GM12878 (cell line): ENCODE measurements around the gene FANCC. TPM values are rescaled to one million over a fixed set of nuclear protein-coding genes. Genes with fewer than 3 reads are reported as not detected.

Experiments
- ATAC-seq: fragments of 200-7000 bp; cut with Tn5 transposase; 3 replicates; pipeline ENCODE4 v1.9.1; 2020; ENCODE audit warnings: mild to moderate bottlenecking, moderate library complexity
- BruUV-seq: library from RNA; stranded (reverse); fragments of 400-500 nt; replicated peaks from 2 replicates; lab custom pipeline; 2021; lab: Mats Ljungman, UMichigan
- CTCF ChIA-PET: fragments of 300-600 bp; sonication (Branson Sonifier 250); formaldehyde crosslinking; extraction: SDS; loops from one replicate; lab custom pipeline; 2021; ENCODE audit warnings: inconsistent platforms; lab: Yijun Ruan, JAX
- POLR2A ChIA-PET: fragments of 350-600 bp; formaldehyde crosslinking; extraction: SDS; loops from one replicate; lab custom pipeline; 2021; ENCODE audit warnings: inconsistent platforms; lab: Charles Lee
- RAD21 ChIA-PET: fragments of 300-600 bp; sonication (Branson Sonifier 250); formaldehyde crosslinking; loops from one replicate; lab custom pipeline; 2023; ENCODE audit warnings: antibody characterized with exemption; ENCODE audit not compliant: unreplicated experiment; lab: Charles Lee
- SMC1A ChIA-PET: fragments of 300-600 bp; sonication (Branson Sonifier 250); formaldehyde crosslinking; loops from one replicate; lab custom pipeline; 2023; ENCODE audit not compliant: unreplicated experiment, uncharacterized antibody; lab: Charles Lee
- DNase-seq: peaks from one replicate; pipeline ENCODE4 v3.0.0-alpha.2; 2011; ENCODE audit warnings: low read depth, low spot score
- FAIRE-seq: peaks from 3 replicates; lab custom pipeline; 2011; peaks lifted over from hg19 to GRCh38; lab: Jason Lieb, UNC
- H2AFZ ChIP-seq: 2 replicates; pipeline ENCODE4 v1.6.0; 2011; ENCODE audit warnings: low read depth, low read length, control low read depth; ENCODE audit not compliant: control insufficient read depth
- H3K27ac ChIP-seq: 2 replicates; pipeline ENCODE4 v1.5.1; 2011; ENCODE audit warnings: control low read depth; ENCODE audit not compliant: control insufficient read depth, insufficient read depth
- H3K27me3 ChIP-seq, 2 experiments: replicated peaks in 1 of 2; 2 replicates each; pipeline versions ENCODE4 v1.6.0 to v1.6.1; 2011; ENCODE audit warnings: low read length in 1 of 2; ENCODE audit not compliant: control insufficient read depth in 2 of 2, insufficient read depth in 2 of 2
- H3K36me3 ChIP-seq, 2 experiments: 2 replicates each; pipeline ENCODE4 v1.5.1; 2011; ENCODE audit warnings: low read length in 1 of 2; ENCODE audit not compliant: control insufficient read depth in 2 of 2, insufficient read depth in 2 of 2
- H3K4me1 ChIP-seq: 2 replicates; pipeline ENCODE4 v1.6.1; 2011; ENCODE audit warnings: mild to moderate bottlenecking, low read length, moderate library complexity, mixed read lengths; ENCODE audit not compliant: control insufficient read depth, insufficient read depth
- H3K4me2 ChIP-seq: 2 replicates; pipeline ENCODE4 v1.6.0; 2011; ENCODE audit warnings: control low read depth; ENCODE audit not compliant: control insufficient read depth, insufficient read depth
- H3K4me3 ChIP-seq: fragments of 200-600 bp; sonication (generic); 2 replicates; pipeline ENCODE4 v1.5.1; 2016
- H3K79me2 ChIP-seq: 2 replicates; pipeline ENCODE4 v1.6.0; 2011; ENCODE audit warnings: low read length; ENCODE audit not compliant: control insufficient read depth, insufficient read depth
- H3K9ac ChIP-seq: 2 replicates; pipeline ENCODE4 v1.8.0; 2011; ENCODE audit warnings: low read length, control low read depth, mixed read lengths; ENCODE audit not compliant: control insufficient read depth, insufficient read depth
- H3K9me3 ChIP-seq: replicated peaks from 3 replicates; pipeline ENCODE4 v1.5.1; 2011; ENCODE audit warnings: mild to moderate bottlenecking, low read length; ENCODE audit not compliant: control insufficient read depth, insufficient read depth
- H4K20me1 ChIP-seq: 2 replicates; pipeline ENCODE4 v1.6.0; 2011; ENCODE audit not compliant: control insufficient read depth, insufficient read depth
- MEF2B ChIP-seq: fragments of 450-650 bp; IDR thresholded peaks from 2 replicates; pipeline ENCODE4 v1.6.1; 2018; ENCODE audit warnings: mild to moderate bottlenecking, moderate library complexity; ENCODE audit not compliant: partially characterized antibody, poor library complexity, severe bottlenecking
- NBN ChIP-seq: fragments of 450-650 bp; IDR thresholded peaks from 2 replicates; pipeline ENCODE4 v1.6.1; 2016
- ZNF274 ChIP-seq: IDR thresholded peaks from one replicate; pipeline ENCODE4 v1.8.0; 2011; ENCODE audit not compliant: insufficient read length, insufficient read depth
- WGBS: methylation state at CpG from one replicate; pipeline ENCODE4 v1.1.6; 2016; ENCODE audit warnings: low lambda C conversion rate; ENCODE audit not compliant: insufficient replicate concordance, insufficient coverage; ENCODE audit errors: missing lambda C conversion rate; 5-methylcytosine and 5-hydroxymethylcytosine counted together
- in situ Hi-C: fragments of 300-500 bp; cut with MboI; formaldehyde crosslinking; loops from 9 replicates; pipeline ENCODE4 v1.14.3; 2018; ENCODE audit warnings: mixed read lengths
- intact Hi-C: fragments of 100-400 bp; cut with micrococcal nuclease; formaldehyde crosslinking; loops from one replicate; pipeline ENCODE4 v1.14.2; 2022; ENCODE audit not compliant: unreplicated experiment
- polyA plus RNA-seq, 11 experiments: library from polyadenylated mRNA; depleted of rRNA in 4 of 11; unstranded in 6 of 11; stranded (reverse) in 5 of 11; fragments of >200 nt; fragmentation: Nextera tagmentation in 4 of 11; fragmentation: Illumina TruSeq in 1 of 11; extraction: Ambion mirVana in 4 of 11; extraction: Trizol in 1 of 11; gene quantifications; 1 replicate in 1 of 11; 2 replicates in 10 of 11; pipeline versions ENCODE4 v1.2.1 to v1.2.3, GENCODE V29; 2011 to 2016; ENCODE audit warnings: inconsistent platforms in 2 of 11, missing spikeins in 2 of 11, low read depth in 1 of 11
- total RNA-seq, 4 experiments: library from RNA; depleted of rRNA in 3 of 4; stranded (reverse); fragments of >200 nt in 3 of 4; fragmentation: Illumina TruSeq in 1 of 4; extraction: Trizol in 1 of 4; gene quantifications; 2 replicates each; pipeline versions ENCODE4 v1.2.1 to v1.2.3, GENCODE V29; 2013 to 2021
- TF ChIP-seq, protein P1 (sequence below): fragments of 450-650 bp; IDR thresholded peaks from 2 replicates; pipeline ENCODE4 v1.6.1; 2017; ENCODE audit warnings: mild to moderate bottlenecking
- TF ChIP-seq, protein P2 (sequence below): IDR thresholded peaks from 2 replicates; pipeline ENCODE4 v1.6.1; 2011; ENCODE audit warnings: mild to moderate bottlenecking, low read depth, low read length, moderate library complexity; ENCODE audit not compliant: insufficient replicate concordance
- TF ChIP-seq, protein P3 (sequence below): fragments of 450-650 bp; formaldehyde crosslinking; IDR thresholded peaks from 2 replicates; pipeline ENCODE4 v1.4.0; 2022; ENCODE audit warnings: mild to moderate bottlenecking, moderate library complexity

Gene FANCC
- total and polyA plus RNA-seq, 10 of the 15 experiments (the other 5 are each of a cell fraction or from before 2014, with no cell fraction given), result 1.2 to 16.8 (median 10.5) TPM

DNA sequence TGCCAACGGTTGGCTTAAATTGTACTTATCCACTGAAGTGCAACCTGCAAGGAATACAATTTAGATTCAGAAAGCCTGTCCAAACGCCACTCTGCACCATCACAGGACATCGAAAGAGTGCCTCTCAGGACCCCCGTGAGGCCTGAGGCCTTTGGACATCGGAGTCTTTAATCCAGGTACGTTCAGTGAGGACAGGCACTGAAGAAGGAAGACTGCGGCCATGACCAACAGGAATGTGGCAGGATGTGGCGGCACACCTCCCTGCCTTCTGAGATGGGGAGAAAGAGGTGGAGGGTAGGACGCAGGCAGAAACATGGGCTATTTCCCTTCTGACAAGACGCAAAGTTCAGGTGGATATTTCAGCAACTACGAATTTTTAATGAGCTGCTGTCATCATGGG lies 205.8 kb downstream of the FANCC start:
- intact Hi-C loops, result no loop called here
- Histone ChIP-seq H3K79me2 (no peaks in the 10 kb centered on the region), H2AFZ (no peak overlapping the region), H3K4me1 (peaks cover 12% of the 10 kb centered on the region), H3K9ac (no peak overlapping the region), H3K27ac (no peak overlapping the region), H3K36me3 (no peaks in the 10 kb centered on the region; a peak in 1 of 4 replicates), H3K9me3 (no peaks in the 10 kb centered on the region), H3K4me3 (no peak overlapping the region), H4K20me1 (no peaks in the 10 kb centered on the region; the same call in 1 of the 2 replicates), H3K4me2 (no peak overlapping the region), H3K27me3 (no peaks in the 10 kb centered on the region)
- ChIA-PET RAD21 (no interaction called here), SMC1A (no interaction called here), POLR2A (no interaction called here), CTCF (interaction anchor here (1.7 kb wide), 1 partner anchor 15 kb away, joined by 4 read pairs; no protein-coding TSS in a partner anchor)
- DNase-seq (no peak), FAIRE-seq (no peak), ATAC-seq (no peak)
- BruUV-seq, result no TSS peak
- in situ Hi-C loops, result no loop called here
- WGBS, result 94% methylated on average over 11 of the region's 11 CpGs
- TF ChIP-seq, protein P1, sequence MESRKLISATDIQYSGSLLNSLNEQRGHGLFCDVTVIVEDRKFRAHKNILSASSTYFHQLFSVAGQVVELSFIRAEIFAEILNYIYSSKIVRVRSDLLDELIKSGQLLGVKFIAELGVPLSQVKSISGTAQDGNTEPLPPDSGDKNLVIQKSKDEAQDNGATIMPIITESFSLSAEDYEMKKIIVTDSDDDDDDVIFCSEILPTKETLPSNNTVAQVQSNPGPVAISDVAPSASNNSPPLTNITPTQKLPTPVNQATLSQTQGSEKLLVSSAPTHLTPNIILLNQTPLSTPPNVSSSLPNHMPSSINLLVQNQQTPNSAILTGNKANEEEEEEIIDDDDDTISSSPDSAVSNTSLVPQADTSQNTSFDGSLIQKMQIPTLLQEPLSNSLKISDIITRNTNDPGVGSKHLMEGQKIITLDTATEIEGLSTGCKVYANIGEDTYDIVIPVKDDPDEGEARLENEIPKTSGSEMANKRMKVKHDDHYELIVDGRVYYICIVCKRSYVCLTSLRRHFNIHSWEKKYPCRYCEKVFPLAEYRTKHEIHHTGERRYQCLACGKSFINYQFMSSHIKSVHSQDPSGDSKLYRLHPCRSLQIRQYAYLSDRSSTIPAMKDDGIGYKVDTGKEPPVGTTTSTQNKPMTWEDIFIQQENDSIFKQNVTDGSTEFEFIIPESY, result no peak
- TF ChIP-seq MEF2B, result no peak
- no peak for TF ChIP-seq ZNF274
- no peak for TF ChIP-seq NBN
- TF ChIP-seq, protein P2, sequence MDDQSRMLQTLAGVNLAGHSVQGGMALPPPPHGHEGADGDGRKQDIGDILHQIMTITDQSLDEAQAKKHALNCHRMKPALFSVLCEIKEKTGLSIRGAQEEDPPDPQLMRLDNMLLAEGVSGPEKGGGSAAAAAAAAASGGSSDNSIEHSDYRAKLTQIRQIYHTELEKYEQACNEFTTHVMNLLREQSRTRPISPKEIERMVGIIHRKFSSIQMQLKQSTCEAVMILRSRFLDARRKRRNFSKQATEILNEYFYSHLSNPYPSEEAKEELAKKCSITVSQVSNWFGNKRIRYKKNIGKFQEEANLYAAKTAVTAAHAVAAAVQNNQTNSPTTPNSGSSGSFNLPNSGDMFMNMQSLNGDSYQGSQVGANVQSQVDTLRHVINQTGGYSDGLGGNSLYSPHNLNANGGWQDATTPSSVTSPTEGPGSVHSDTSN, result no peak
- TF ChIP-seq, protein P3, sequence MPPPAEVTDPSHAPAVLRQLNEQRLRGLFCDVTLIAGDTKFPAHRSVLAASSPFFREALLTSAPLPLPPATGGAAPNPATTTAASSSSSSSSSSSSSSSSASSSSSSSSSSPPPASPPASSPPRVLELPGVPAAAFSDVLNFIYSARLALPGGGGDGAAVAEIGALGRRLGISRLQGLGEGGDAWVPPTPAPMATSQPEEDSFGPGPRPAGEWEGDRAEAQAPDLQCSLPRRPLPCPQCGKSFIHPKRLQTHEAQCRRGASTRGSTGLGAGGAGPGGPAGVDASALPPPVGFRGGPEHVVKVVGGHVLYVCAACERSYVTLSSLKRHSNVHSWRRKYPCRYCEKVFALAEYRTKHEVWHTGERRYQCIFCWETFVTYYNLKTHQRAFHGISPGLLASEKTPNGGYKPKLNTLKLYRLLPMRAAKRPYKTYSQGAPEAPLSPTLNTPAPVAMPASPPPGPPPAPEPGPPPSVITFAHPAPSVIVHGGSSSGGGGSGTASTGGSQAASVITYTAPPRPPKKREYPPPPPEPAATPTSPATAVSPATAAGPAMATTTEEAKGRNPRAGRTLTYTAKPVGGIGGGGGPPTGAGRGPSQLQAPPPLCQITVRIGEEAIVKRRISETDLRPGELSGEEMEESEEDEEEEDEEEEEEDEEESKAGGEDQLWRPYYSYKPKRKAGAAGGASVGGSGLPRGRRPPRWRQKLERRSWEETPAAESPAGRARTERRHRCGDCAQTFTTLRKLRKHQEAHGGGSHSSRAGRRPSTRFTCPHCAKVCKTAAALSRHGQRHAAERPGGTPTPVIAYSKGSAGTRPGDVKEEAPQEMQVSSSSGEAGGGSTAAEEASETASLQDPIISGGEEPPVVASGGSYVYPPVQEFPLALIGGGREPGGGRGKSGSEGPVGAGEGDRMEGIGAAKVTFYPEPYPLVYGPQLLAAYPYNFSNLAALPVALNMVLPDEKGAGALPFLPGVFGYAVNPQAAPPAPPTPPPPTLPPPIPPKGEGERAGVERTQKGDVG (CRISPR knock-in tag), result no peak
